Left forelimb (tissue), 1 donor: ENCODE data around the gene ELAVL3.
A peak's percentile ranks its signal among the peaks of the same experiment; 100 is the strongest.

Experiments used
- DNase-seq: peaks from one replicate; pipeline ENCODE4 v3.0.0-alpha.2; 2018; ENCODE audit warnings: low spot score

The ELAVL3 gene

DNA sequence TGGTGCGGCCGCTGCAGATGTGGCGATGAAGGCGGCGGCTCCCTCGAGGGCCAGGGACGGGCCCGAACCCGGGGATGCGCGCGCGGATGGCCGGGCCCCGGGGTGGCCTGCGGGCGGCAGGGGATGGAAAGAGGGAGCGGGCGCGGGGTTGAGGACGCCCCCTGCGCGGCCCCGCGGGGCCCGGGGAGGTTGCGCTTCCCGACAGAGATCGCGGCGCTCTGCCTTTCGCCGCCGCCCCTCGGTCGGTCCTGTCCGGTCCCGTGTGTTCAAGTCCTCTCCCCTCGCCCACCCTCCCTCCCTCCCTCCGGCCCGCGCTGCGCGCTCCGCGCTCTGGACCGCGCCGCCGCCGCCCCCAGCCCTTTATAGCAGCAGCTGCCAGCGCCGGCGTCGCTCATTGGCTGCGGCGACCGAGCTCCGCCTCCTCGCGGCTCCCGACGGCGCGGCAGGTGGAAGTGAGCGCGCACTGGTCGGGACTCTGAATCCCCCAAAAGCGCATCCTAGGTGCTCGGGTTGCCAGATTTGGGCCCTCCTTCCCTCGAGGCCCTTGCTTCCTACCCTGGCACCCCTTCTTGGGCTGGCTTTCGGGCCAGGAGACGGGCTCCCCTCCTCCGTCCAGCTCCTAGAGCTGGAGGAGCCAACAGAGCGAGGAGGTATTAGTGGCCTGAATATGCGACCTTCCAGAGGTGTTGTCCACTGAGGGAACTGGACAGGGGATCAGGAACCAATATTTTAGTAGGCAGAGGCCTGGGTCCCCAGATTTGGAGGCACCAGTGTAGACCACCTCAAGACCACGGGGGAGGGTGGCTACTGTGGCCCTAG lies at the start of gene ELAVL3:
Gene ELAVL3, minus strand, starts transcription at position 332 of the 819 bp plus-strand sequence. CDS start 438 bp downstream, outside the sequence.
- DNase-seq = no peak

DNA sequence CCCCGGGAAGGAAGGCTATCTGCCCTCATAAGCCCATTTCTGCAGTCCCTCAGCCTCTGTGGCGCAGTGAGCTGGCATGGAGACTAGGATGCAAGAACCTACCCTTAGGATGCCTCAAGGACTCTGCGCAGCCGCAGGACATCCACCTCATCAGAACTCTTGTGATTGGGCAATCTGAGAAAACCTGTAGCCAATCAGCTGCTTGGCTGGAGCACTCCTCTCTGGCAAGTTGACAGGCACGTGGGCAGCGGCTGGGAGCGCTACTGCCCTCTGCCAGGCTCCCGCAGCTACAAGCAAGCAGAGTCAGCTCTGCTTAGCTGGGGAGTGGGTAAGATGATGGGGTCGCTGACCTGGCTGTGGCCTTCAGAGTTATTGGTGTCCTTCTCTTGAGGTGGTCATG lies 49.6 kb upstream of the ELAVL3 start:
- no peak for DNase-seq

DNA sequence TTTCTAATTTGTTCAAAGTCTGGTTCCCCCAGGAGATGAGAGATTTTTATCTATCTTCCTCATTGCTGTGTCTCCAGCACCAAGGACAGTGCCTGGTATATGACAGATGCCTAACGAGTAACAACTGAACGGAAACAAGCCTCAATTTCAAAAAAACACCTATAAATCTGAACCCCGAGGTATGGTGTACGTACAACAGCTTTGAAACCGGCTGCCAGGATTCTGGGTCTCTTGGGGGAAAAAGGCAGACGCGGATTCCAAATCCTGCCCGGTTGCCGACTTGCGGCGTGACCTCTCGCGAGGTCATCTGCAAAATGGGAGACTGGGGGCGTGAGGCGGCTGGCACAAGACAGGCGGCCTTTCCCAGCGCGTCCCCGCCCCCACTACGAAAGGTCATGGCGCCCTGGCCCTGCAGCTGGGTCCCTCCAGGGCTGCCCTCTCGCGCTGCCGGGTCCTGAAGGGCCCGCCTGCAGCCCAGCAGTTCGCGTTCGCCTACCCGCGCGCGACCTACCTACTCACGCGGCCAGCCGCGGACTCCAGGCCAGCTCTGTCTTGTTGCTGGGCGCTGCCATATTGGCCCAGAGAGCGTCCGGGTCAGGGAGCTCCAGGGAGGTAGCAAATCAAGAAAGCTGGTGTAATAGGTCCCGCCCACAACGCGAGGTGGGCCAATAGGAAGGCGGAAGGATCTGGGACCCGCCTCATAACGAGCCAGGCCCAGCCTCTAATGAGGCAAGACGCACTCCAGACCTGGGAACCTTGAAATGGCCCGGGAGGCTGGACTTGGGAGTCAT lies 47.9 kb upstream of the ELAVL3 start, which contains the start of gene ECSIT:
Gene ECSIT, minus strand, starts transcription at position 584 of the 791 bp plus-strand sequence. CDS start 9,964 bp downstream, outside the sequence.
- DNase-seq = peak; percentile 96

DNA sequence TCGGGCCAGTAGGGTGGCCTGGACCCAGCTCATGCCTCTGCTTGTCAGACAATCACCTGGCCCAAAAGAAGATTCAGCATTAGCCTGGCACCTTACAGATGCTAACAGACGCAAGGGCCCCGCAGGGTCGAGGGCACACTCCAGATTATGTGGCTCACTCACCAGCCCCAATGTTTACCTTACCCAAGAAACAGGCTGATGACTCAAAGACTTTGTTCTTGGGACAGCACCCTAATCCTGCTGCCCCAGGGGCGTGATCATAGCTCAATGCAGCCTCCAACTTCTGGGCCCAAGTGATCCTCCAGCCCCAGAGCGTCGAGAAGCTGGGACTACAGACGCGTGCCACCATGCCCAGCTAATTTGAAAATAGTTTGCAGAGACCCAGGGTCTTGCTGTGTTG lies 38.3 kb upstream of the ELAVL3 start:
- DNase-seq = no peak

DNA sequence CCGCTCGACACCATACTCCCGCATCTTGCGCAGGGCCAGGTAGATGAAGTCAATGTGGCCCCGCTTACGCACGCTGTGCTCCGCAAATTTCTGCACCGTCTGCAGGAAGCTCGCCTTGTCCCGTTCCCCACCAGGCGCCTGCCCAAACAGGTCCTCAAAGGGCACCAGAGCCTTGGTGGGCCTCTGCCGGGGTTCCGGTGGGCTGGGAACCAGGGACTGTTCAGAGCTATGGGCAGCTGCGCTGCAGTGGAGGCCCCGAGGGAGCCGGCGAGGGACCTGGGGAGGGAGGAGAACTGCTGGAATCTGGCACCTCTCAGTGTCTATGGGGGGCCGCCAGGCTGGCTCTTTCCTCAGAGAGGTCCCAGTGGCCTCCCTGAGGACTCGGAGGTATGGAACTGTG lies 33.1 kb upstream of the ELAVL3 start:
- DNase-seq = no peak

DNA sequence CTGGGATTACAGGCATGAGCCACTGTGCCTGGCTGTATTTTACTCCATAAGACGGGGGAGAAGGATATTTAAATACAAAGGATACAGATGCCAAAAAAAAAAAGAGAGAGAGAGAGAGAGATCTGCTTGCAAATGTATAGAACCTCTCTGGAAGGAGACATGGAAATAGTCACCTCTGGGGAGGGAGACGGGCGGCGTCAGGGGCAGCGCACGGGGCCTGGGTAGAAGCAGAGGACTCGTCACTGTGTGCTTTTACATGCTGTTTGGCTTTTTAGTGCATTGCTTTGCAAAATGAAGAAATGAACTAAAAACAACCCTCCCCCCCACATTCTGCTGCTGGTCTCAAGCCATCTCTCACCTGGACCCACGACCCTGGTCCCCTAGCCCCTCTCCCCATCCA lies 29.6 kb upstream of the ELAVL3 start:
- no peak for DNase-seq

DNA sequence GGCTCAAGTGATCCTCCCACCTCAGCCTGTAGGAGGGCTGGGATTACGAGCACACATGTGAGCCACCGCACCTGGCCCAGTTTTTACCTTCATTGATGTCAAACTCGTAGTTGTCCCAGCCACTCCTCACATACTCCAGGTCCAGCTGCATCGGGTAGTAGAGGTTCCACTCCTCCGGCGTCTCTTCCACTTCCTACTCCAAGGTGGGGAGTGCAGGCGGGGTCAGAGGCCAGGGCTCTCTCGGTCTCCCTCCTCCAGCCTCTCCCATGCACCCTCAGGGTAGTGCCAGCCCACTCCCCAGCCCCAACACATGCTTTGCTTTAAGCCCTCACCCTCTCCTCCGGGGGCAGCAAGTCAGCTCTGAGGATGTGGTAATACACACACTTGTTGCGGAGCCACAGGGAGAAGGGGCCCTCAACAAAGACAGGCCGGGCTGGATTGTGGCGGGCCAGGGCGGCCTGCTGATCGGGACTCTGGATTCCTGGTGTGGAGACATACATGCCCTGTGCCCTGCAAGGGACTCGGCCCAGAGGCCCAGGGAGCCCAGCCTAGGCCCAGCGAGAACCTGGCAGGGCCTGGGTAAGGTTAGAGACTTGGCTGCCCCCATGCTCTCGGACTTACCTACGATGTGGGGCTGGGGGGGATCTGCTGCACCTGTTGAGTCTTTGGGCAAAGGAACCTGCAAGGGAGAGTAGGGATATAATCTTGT lies 26.7 kb upstream of the ELAVL3 start:
- no peak for DNase-seq

DNA sequence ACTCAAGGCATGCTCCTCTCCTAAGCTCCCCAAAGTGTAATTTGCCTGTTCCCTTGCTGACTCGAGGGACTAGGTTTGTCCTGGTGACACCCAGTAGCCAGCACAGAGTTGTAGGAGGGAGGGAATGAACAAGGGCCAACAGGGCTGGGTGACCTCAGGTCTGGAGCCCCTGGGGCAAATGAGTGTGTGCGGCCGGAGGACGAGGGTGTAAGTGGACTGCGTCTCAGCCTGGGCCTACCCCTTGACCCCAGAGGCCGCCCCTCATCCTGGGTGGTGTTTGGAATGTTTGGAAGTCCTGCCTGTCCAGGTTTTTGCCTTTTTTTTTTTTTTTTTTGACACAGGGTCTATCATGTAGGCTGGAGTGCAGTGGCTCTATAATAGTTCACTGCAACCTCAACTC lies 26.1 kb upstream of the ELAVL3 start:
- DNase-seq = no peak

DNA sequence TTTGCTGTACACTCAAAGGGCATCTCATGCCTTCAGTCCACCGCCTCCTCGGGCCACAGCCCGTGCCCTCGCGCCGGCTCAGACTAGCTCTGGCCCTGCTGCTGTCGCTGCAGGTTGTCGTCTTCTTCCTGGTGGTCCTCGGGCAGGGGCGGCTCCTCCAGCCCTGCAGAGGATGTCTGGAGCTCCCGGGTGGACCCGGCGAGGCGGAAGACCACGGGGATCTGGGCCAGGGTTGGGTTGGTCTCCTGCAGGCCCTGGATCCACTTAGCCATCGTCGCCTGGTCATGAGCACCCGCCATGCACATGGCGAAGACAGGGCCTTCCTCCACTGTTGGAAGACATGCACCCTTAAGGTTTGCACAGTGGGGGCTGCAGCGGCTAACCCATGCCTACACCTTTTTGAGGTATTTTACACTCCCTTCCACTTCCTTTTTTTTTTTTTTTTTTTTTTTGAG lies 25.3 kb upstream of the ELAVL3 start:
- DNase-seq = no peak

DNA sequence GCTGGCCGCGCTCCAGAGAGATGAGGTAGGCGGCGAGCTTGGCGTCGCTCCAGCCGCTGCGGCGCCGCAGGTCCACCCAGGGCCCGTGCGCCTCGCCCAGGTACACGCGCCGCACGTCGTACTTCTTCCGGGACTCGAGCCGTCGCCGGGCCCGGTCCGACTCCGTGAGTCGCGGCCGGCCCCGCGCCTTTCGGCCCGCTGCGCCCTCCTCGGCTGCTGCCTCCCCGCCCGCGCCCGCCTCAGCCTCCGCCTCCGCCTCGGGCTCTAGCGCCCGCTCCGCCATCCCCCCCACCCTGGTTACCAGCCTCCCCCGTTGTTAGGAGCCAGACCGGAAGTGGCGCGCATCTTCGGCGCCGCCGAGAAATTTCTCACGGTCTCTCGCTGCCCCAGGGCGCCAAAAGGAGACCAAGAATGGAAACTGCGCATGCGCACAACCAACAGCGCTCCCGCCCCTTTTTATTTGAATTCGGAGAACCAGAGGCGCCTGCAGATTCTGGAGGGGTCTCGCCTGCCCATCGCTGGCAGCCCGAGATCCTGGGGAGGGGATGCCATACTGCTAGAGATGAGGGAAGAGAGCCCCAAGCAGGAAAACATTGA lies 24.8 kb upstream of the ELAVL3 start, which contains the start of gene ZNF653:
Gene ZNF653, minus strand, starts transcription at position 336 of the 597 bp plus-strand sequence. Its CDS starts 53 bp downstream, at position 283.
- DNase-seq = peak; percentile 97

DNA sequence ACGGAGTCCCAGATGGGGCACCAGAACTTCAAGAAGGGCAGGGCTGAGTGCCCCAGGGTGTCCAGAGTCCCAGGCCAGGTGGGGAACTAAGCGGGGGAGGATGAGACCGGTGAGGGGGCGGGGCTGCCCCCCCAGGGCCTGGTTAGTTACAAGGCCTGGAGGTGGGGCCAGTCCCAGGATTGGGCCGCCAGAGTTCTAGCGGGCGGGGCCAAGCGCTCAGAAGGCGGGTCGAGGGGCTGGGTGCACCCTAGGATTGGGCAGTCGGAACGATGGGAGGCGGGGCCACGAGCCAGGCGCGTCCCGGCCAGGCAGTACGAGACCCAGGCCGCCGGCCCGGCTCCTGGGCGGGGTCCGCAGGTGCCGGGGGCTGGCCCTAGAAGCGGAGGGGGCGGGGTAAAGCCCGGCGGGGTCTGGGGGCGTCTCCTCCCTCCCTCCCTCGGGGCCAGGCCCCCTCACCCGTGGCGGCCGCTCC lies 24.2 kb upstream of the ELAVL3 start:
- peak; percentile 97 for DNase-seq

DNA sequence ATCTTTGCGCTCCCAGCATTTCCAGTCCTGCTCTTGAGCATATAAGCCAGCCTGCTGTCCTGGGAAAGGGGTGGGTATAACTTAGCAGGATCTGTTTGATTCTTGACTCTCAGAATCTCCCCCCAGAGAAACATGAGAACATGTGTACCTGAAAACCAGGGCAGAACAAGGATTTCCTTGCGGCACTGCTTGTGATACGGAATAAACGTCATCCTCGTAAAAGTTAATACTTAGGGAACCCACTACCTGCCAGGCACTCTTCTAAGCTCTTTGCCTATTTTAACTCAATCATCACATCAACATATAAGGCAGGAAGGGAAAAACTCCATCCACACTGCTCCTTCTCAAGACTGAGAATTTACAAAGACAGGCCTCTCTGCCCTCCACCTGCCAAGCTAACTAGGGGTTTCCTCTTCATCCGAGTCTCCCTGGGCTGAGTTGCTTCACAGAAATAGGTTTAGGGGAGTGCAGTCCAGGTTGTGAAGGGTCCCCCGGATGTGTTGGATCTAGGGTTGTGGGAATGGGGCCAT lies 23.7 kb upstream of the ELAVL3 start:
- DNase-seq = no peak

DNA sequence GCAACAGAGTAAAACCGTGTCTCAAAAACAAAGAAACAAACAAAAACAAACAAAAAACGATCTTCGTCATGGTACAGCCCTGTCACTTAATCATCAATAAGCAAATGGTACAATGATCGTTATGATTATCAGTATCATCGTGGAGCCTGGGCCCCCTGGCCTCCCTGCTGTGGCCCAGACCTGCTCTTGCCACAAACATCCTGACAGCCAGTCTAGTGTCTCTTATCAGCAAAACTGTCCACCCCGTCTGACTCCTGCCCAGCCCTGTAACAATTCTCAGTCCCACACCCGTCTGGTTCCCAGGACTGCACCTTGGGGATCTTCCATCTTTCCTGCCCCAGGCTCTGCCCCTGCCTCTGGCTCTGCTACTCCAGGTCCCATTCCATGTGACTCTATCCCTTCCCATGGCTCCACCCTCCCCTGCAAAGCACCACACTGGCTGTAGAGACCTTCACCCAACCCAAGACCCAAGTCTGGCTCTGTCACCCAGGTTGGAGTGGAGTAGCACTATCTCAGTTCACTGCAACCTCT lies 19.1 kb upstream of the ELAVL3 start:
- DNase-seq = no peak

DNA sequence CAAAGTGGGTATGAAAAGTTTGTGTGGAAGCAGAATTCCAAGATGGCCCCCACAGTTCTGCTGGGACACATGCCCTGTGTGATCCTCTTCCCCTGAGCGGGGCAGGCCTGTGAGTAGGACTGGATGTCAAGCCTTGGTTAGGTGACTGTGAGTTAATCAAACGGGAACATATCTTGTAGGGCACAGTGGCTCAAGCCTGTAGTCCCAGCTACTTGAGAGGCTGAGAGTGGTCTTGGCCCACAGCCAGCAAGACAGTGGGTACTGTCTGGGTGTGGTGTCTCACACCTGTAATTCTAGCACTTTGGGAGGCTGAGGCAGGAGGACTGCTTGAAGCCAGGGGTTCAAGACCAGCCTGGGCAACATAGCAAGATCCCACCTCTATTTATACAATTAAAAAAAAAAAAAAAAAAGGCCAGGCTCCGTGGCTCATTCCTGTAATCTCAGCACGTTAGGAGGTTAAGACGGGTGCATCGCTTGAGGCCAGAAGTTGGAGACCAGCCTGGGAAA lies 18.4 kb upstream of the ELAVL3 start:
- no peak for DNase-seq

DNA sequence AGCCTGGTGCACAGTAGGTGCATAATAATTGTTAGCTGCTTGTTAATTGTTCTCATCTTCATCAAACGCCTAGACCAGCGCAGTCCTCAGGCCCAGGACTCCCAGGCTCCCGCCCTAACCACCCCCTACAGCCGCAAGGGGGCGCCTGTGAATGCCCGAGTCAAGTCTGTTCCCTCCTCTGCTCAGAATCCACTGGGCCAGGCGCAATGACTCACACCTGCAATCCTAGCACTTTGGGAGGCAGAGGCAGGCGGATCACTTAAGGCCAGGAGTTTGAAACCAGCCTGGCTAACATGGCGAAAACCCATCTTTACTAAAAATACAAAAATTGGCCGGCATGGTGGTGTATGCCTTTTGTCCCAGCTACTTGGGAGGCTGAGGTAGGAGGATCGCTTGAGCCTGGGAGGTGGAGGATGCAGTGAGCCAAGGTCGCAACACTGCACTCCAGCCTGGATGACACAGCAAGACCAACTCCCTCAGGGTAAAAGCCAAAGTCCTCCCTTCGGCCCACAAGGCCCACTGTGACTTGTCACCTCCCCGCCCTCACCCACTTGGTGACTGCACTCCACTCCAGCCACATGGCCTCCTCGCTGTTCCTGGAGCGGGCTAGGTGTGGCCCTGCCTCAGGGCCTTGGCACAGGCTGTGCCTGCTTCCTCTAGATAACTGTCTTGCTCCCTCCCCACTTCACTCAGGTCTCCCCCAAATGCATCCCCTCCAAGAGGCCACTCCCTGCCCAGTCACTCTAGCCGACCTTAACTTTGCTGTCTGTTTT lies 15.7 kb upstream of the ELAVL3 start:
- no peak for DNase-seq

DNA sequence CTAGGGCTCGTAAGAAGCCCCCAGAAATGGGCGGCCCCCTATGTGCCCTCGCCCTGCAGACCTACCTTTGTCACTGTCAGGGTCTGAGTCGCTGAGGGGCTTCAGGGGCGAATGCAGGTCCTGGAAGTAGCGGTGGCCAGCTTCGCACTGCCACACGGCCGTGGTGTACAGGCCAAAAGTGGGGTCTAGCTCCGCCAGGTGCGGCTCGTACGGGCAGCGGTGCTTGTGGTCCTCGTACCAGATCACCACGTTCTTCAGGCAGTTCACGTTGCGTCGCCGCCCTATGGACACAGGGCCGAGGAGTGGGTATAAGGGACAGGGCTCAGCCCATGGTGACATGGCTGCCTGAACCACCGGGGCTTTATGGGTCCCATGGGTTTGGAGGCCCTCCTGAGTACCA lies 15.0 kb upstream of the ELAVL3 start:
- no peak for DNase-seq

DNA sequence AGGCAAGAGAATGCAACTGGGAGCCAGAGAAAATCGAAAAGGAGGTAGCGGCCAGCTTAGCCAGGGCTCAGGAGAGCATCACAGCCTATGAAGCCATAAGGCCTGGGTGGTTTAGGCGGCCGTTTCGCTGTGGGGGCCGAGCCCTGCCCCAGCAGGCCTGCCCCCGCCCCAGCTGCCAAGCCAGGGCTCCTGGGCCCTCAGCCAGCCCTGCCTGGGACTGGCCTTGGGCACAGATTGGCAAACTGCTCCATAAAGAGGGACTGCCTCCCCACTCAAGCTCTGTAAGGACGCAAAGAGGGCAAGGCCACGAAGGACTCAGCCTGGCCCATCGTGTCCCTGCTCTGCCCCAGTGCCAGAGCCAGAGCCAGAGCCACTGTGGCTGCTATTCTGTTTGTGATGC lies 14.6 kb upstream of the ELAVL3 start:
- DNase-seq = no peak

DNA sequence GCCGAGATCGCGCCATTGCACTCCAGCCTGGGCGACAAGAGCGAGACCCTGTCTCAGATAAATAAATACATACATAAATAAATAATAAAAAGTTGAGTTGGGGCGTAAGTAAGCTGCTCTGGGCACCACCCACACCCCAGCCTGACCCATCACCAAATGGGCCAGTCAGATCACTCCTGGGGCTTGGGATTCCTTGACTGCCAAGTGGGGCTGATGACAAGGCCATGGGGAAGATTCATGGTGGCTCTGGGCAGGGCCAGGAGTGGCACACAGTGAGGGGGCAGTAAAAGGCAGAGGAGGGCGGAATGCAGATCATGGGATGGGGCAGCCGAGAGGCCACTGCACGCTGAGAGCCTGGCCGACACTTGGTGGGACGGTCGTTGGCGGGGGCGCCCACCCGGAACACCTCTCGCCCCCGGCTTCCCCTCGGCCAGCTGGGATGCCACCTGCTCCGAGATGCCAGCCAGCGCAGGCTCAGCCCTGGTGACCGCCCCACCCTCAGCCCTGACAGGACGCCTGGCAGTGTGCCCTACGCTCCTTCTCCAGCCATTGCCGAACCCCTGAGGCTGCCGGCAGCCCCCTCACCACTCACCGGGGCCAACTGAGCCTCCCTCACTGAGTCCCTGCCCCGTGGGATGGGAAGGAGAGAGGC lies 13.9 kb upstream of the ELAVL3 start:
- DNase-seq = no peak

DNA sequence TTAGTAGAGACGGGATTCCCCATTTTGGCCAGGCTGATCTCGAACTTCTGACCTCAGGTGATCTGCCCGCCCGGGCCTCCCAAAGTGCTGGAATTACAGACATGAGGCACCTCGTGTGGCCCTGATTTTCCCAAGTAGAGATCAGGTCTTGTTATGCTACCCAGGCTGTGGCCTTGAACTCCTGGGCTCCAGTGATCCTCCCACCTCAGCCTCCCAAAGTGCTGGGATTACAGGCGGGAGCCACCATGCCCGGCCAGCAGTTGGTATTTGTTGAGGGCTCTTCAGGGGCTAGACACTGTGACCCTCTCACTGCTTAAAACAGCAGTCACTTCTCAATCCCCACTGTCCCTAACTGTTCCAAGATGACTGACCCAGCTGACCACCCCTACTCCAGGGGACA lies 8.5 kb upstream of the ELAVL3 start:
- no peak for DNase-seq
